ENCODE data around the gene FAM53B. TPM values are rescaled to one million over a fixed set of nuclear protein-coding genes. Genes with fewer than 3 reads are reported as not detected.
A peak's percentile ranks its signal among the peaks of the same experiment; 100 is the strongest.

The FAM53B gene
- total RNA-seq, 2 experiments from 2014 or later = 56.6 to 58.5 TPM

GRCh38 chr10:124697443-124697836, 46.7 kb downstream of the FAM53B start:
- ChIA-PET CTCF (ENCODE audit: unreplicated experiment) (interaction anchor here (1.0 kb wide), 2 partner anchors 18 to 19 kb away, joined by 3 read pairs; no protein-coding TSS in a partner anchor), POLR2A (interaction anchor here (0.8 to 2.4 kb wide), 7 partner anchors 9 to 45 kb away, joined by 3 to 15 read pairs (median 5); no protein-coding TSS in a partner anchor)
- intact Hi-C loops (cut with micrococcal nuclease; ENCODE audit: unreplicated experiment) = no loop called here
- H4K20me1 ChIP-seq (ENCODE audit: insufficient read depth, low read length) = no peaks in the 10 kb centered on the region
- H3K27ac ChIP-seq (ENCODE audit: low read depth, low read length, poor library complexity, severe bottlenecking) = peak overlapping the region; percentile 74
- H2AFZ ChIP-seq (ENCODE audit: low read length) = no peak overlapping the region
- H3K4me2 ChIP-seq (ENCODE audit: low read length) = peak overlapping the region; percentile 65
- peaks cover 92% of the 10 kb centered on the region for H3K36me3 ChIP-seq (ENCODE audit: insufficient read depth, low read length)
- DNase-seq (ENCODE audit: low spot score) = no peak
- peak overlapping the region; percentile 38 for H3K4me3 ChIP-seq (ENCODE audit: low read depth, low read length, poor library complexity, severe bottlenecking)
- TF ChIP-seq CTCF (conservative IDR thresholded peaks at IDR 0.05; ENCODE audit: low read length) = no peak
- no peak for TF ChIP-seq EZH2phosphoT487 (IDR thresholded peaks at IDR 0.05; ENCODE audit: borderline replicate concordance, low read depth, low read length)
- no peaks in the 10 kb centered on the region for H3K9me3 ChIP-seq (ENCODE audit: low read length)
- H3K4me1 ChIP-seq (ENCODE audit: insufficient read depth, low read length, poor library complexity, severe bottlenecking) = peaks cover 56% of the 10 kb centered on the region
- H3K79me2 ChIP-seq (ENCODE audit: insufficient read depth, low read depth, low read length) = no peaks in the 10 kb centered on the region; the same call in 1 of the 2 replicates
- BruUV-seq (replicated peaks) = no TSS peak
- no peaks in the 10 kb centered on the region for H3K9me2 ChIP-seq (ENCODE audit: insufficient read depth, low read length)

- peaks cover 49% of the 10 kb centered on the region for H3K4me1 ChIP-seq (ENCODE audit: insufficient read depth, low read length, poor library complexity, severe bottlenecking)
- peak; percentile 63 for DNase-seq (ENCODE audit: low spot score)
- peak overlapping the region; percentile 38 for H3K4me3 ChIP-seq (ENCODE audit: low read depth, low read length, poor library complexity, severe bottlenecking)
- ChIA-PET CTCF (ENCODE audit: unreplicated experiment) (interaction anchor here (1.0 kb wide), 2 partner anchors 17 to 20 kb away, joined by 3 read pairs; no protein-coding TSS in a partner anchor), POLR2A (interaction anchor here (0.8 to 2.4 kb wide), 9 partner anchors 8 to 46 kb away, joined by 3 to 15 read pairs (median 5); no protein-coding TSS in a partner anchor)
- H4K20me1 ChIP-seq (ENCODE audit: insufficient read depth, low read length) = no peaks in the 10 kb centered on the region
- H3K4me2 ChIP-seq (ENCODE audit: low read length) = peak overlapping the region; percentile 65
- no TSS peak for BruUV-seq (replicated peaks)
- no peaks in the 10 kb centered on the region for H3K9me2 ChIP-seq (ENCODE audit: insufficient read depth, low read length)
- intact Hi-C loops (cut with micrococcal nuclease; ENCODE audit: unreplicated experiment) = no loop called here
- TF ChIP-seq CTCF (conservative IDR thresholded peaks at IDR 0.05; ENCODE audit: low read length) = no peak
- no peak for TF ChIP-seq EZH2phosphoT487 (IDR thresholded peaks at IDR 0.05; ENCODE audit: borderline replicate concordance, low read depth, low read length)
- no peaks in the 10 kb centered on the region for H3K9me3 ChIP-seq (ENCODE audit: low read length)
- peak overlapping the region; percentile 74 for H3K27ac ChIP-seq (ENCODE audit: low read depth, low read length, poor library complexity, severe bottlenecking)
- H3K79me2 ChIP-seq (ENCODE audit: insufficient read depth, low read depth, low read length) = no peaks in the 10 kb centered on the region; the same call in 1 of the 2 replicates
- H2AFZ ChIP-seq (ENCODE audit: low read length) = no peak overlapping the region
- H3K36me3 ChIP-seq (ENCODE audit: insufficient read depth, low read length) = peaks cover 89% of the 10 kb centered on the region
These were observed 47.5 kb downstream of the FAM53B start for GRCh38 chr10:124696446-124697392.
